CD1c-positive myeloid dendritic cell (primary cell): ENCODE measurements around the gene CCDC78.

Experiments used
- DNase-seq: peaks from one replicate; pipeline ENCODE4 v3.0.0-alpha.2; 2016; ENCODE audit errors: extremely low spot score

The CCDC78 gene

DNA sequence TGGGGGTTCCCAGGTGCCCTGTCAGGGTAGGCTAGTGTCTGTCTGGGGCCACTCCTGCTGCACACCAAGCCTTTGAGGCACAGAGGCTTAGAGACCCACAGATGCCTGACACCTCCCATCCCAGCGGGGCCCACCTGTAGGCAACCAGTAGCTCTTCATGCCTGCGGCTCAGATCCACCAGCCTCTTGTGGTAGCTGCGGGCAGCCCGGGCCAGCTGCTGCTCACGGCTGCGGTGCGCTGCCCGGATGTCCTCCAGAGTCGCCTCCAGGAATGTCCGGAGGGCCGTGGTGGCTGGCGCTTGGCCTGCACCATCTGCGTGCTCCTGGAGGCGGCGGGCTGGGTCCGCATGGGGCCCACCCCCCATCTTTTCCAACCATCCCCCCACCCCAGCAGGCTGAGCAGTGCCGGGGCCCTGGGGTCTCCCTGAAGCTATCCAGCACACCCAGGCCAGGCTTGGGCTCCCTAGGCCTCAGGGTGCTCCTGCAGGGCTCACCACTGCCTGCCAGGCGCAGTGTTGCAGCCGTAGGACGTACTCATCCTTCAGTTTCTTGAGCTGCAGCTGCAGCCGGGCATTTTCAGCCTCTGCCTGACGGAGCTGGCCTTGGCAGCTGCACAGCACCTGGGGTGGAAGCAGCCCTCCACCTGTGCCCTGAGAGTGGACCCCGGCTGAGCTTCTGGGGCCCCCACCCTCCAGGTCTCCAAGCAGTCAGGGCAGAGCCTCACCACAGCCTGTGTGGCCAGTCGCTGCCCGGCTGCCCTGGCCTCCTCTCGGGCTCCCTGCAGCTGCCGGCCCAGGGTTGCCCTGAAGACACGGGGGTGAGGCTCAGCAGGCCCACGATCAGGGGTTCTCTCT is 1.8 kb downstream of the CCDC78 start:
- DNase-seq: no peak

DNA sequence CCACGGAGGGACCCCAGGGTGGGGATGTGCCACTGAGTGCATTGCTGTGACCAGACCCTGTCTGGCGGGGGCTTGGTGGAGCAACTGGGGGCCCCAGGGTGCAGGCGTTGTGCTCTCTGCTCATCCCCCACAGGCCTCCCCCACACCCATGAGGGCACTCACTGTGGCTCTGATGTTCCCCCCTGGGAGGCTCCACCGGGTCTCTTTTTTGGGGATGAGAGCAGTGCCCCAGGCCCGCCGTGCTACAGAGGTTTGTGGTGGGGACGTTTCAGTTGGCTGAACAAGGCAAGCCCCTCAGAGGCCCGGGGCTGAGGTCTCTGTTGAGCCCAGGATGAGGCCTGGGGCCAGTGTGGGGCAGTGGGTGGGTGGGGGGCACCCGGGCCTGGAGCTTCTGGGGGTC is 2.5 kb downstream of the CCDC78 start:
- no peak for DNase-seq

DNA sequence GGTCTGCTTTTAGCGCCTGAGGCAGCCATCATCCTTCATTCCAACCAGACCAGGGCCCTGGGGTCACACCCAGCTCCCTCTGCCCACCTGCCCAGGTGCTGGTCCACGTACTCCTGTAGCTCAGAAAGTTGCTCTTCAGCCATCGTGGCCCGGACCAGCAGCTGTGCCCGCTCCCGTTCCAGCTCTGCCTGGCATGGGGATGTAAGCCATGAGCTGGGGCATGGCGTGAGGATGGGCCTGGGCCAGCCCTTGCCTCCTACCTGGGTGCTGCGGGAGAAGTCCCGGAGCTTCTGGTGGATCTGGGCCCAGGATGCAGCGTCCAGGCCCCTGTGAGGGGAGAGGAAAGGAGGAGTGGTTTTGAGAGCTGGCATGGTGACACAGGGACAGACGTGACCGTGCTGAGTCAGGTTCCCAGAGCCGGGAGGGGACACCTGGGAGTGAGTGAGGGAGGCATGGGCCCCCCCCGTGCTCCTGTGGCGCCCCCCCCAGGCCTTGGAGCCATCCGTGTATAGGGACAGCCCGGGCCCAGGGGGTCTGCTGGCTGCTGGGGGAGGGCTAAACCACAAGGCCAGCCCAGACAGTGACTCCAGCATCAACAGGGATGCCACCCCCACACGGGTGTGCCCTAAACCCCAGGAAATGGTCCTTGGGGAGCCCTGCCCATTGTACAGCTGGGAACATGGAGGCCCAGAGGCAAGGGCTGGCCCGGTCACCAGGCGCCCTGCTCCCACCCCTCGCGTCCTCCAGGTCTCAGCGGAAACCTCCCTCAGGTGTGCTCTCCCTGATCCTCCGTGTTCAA is 3.2 kb downstream of the CCDC78 start:
- DNase-seq: no peak

DNA sequence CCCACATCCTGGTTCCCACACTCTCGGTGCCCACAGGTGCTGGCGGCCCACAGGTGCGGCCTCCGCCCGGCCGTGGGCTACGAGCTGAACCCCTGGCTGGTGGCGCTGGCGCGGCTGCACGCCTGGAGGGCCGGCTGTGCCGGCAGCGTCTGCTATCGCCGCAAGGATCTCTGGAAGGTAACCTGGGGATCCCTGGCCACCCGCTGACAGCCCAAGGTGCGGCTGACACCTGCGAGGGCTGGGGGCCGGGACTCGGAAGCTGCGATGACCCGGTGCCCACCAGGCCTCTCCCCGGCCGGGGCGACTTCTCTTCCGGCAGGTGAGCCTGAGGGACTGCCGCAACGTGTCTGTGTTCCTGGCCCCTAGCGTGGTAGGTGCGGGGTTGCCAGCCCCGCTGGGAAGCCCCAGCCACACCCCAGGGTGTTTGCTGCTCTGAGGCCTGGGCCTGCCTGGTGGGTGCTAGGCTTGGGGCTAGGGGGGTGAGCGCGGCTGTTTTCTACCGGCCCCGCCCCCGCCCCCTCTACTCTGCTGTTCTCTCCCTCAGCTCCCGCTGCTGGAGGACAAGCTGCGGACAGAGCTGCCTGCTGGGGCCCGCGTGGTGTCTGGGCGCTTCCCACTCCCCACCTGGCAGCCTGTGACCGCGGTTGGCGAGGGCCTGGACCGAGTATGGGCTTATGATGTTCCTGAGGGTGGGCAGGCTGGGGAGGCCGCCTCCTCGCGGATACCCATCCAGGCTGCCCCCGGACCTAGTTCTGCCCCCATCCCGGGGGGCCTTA is 4.3 kb downstream of the CCDC78 start:
- DNase-seq: no peak

DNA sequence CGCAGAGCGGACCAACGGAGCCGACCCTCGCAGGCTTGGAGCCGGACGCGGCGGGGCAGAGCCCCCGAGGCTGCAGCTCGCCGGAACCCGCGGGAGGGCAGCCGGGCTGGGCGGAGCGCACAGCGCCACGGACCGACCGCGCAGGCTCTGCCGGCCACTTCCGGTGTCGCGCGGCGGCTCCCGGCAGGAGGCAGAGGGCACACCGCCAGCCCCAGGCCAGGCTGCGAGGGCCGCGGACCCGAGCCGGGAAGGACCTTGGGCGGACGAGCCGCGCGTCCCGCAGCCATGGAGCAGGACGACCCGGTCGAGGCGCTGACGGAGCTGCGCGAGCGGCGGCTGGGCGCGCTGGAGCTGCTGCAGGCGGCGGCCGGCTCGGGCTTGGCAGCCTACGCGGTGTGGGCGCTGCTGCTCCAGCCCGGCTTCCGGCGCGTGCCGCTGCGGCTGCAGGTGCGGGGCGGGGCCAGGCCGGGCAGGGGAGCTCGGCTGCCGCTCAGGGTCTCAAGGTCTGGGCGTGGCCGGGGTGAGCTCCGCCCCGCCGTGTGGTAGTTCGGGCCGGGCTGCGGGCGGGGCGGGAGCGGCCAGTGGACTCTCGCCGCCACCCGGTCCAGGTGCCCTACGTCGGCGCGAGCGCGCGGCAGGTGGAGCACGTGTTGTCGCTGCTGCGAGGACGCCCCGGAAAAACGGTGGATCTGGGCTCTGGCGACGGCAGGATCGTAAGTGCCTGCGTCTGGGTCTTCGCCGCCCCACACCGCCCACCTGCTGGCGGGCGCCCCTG is 5.1 kb downstream of the CCDC78 start, which contains the start of gene ANTKMT:
ANTKMT (plus strand) TSS at position 157 of the 775 bp plus-strand sequence; CDS start at position 286, 129 bp downstream.
- peak; percentile 76 for DNase-seq

DNA sequence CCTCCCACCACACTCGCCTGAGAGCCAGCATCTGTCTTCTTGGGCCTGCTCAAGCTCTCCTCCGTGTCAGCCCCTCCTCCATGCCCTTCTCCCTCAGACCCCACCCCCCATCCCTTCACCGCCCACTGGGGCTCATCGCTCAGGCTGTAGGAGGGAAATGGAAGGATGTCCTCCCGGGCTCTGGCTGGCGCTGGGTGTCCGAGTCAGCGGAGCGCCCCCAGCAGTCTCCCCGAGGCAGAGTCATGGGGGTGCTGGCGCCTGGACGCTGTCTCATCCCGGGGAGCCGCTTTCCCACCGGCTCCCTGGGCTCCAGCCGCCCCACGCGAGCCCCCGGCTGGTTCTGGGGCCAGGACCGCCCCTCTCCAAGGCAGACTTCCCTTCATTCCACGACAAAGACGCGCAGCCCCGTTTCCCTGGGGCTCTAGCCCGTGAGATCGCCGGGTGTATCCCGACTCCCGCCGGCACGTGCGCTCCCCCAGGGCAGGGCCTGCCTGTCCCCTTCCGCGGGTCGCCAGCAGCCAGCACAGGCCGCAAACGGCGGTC is 5.7 kb downstream of the CCDC78 start:
- DNase-seq: peak; percentile 45

DNA sequence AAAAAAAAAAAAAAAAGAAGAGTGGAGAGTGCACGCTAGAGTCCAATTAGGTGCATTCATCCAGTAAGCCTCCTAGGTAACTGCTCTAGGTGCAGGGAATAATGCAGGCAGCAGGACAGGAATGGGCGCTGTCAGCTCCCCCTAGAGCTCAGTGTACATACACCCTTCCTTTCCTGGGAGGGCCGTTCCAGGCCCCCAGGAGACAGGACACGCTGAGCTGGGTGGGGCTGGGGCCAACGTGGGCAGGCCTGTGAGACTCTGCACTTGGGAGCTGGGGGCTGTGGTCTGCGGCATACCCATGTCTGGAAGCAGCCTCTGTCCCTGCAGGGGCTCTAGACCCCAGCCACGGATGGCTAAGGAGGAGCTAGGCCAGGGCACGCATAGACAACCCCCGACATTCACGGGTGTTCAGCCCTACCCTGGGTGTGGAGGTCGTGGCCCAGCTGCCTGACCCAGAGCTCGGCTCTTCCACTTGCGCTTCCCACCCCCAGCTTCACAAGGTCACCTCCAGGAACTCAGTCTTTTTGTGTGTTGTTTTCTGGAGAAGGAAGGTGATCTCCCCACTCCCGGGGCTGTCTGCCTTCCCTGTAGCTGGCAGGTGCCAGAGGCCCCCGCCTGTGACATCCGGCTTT is 6.3 kb downstream of the CCDC78 start:
- no peak for DNase-seq

DNA sequence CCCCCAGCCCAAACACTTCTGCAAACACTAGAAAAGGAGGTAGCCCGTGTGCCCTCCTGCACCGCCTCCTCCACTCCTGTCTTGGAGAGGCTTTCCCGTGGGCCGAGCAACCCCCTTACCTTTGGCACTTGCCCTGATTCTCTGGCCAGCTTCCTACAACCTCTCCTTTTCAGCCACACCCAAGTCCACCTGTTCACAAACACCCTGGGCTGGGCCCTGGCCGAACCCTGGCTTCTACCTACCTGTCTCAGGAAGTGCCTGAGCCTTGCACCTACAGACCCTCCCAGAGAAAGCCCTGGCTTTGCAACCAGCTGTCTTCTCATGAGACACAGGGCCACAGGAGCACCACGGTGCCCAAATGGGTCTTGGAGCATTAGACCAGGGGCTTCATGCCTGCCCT is 7.3 kb downstream of the CCDC78 start:
- no peak for DNase-seq

DNA sequence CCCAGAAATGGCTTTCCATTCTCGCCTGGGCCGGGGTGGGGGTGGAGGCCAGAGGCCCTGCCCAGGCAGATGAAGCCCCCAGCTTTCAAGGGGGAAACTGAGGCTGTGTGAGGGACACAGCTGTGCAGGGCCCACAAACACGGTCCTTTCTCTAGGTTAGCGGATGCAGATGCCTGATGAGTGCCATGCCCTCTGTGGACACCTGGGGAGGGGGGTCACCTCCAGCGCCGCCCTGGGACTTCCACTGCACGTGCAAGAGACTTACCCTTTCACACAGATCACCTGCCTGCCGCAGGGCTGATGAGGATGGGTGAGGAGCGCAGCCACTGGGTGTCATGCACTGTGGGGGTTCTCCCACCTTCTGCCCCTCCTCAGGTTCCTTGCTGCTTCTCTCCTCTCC is 7.9 kb downstream of the CCDC78 start:
- DNase-seq: no peak

DNA sequence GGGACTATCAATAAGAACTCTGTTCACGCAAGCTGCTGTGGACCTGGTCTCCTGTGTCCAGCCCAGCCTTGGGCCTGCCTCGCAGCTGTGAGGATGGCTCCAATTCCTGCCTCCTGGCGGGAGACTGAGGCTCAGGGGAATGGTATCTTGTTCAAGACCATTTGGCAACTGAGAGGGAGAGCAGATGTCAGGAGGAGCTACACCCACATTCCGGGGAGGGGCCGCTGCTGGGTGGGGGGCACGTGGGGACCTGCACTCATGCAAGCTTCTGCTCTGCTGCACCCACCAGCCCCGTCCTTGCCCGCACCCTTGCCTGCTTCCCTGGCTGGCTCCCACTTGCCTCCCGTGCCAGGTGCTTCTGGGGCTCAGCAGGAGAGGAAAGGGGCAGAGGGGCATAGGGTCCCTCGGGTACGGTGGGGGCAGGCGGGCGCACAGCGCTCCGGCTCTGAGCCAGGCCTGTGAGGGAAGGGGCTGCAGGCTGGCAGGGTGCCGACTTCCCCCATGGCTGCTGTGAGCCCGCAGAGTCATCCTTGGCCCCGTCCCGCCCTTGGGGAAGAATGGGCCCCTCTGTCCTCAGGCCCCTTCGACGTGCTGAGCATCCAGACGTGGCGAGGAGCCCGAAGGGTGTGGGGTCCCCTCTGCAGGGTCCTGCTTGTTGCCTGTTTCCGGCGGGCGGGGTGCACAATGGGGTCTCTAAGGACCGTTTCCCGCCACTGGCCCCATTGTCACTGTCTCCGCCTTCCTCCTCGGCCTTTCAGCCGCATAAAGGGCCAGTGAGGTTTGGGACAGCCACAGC is 8.6 kb downstream of the CCDC78 start:
- no peak for DNase-seq

DNA sequence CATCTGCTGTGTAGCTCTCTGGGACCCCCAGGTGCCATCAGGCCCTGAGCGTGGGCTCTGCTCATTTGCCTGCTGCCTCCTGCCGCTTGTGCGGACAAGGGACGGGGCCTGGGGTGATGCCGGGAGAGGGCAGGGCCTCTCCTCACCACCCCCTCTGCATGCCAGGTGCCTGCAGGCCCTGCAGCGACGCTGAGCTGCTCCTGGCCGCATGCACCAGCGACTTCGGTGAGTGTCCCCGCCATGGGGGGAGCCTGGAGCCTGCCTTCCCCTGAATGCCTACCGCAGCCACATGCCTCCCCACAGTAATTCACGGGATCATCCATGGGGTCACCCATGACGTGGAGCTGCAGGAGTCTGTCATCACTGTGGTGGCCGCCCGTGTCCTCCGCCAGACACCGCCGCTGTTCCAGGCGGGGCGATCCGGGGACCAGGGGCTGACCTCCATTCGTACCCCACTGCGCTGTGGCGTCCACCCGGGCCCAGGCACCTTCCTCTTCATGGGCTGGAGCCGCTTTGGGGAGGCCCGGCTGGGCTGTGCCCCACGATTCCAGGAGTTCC is 9.4 kb downstream of the CCDC78 start:
- no peak for DNase-seq

DNA sequence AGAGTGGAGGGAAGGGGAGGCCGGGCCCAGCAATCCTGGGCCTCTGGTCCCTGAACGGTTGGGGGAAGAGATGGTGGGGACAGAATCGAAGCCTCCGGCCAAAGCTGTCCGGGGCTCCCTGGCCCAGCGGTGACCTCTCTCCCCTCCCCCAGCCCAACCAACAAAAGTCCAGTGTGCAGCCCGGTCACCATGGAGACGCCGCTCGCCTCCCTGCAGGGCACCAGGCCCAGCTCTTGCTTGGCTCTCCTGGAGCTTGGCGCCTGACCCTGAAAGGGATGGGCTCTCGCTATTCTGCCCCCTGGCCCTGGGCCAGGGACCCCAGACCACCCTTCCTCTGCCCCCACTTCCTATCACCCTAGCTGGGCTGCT is 10.1 kb downstream of the CCDC78 start:
- DNase-seq: no peak

DNA sequence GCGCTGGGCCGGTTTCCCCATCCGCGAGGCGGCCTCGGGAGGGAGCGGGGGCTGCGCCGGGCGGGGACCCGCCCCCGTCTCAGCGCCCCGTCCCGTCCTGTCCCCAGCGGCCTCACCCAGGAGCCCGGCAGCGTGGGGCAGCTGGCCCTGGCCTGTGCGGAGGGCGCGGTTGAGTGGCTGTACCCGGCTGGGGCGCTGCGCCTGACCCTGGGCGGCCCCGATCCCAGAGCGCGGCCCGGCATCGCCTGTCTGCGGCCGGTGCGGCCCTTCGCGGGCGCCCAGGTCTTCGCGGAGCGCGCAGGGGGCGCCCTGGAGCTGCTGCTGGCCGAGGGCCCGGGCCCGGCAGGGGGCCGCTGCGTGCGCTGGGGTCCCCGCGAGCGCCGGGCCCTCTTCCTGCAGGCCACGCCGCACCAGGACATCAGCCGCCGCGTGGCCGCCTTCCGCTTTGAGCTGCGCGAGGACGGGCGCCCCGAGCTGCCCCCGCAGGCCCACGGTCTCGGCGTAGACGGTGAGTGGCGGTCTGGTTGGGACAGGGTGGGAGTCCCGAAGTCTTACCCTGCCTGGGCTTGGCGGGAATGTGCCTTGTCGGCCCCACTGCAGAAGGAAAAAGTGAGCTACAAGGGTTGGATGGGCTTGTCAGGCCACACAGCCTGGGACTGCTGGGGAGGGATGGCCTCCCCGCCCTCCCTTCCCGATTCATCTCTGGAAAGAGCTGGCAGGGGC is 10.6 kb downstream of the CCDC78 start:
- DNase-seq: peak; percentile 19

DNA sequence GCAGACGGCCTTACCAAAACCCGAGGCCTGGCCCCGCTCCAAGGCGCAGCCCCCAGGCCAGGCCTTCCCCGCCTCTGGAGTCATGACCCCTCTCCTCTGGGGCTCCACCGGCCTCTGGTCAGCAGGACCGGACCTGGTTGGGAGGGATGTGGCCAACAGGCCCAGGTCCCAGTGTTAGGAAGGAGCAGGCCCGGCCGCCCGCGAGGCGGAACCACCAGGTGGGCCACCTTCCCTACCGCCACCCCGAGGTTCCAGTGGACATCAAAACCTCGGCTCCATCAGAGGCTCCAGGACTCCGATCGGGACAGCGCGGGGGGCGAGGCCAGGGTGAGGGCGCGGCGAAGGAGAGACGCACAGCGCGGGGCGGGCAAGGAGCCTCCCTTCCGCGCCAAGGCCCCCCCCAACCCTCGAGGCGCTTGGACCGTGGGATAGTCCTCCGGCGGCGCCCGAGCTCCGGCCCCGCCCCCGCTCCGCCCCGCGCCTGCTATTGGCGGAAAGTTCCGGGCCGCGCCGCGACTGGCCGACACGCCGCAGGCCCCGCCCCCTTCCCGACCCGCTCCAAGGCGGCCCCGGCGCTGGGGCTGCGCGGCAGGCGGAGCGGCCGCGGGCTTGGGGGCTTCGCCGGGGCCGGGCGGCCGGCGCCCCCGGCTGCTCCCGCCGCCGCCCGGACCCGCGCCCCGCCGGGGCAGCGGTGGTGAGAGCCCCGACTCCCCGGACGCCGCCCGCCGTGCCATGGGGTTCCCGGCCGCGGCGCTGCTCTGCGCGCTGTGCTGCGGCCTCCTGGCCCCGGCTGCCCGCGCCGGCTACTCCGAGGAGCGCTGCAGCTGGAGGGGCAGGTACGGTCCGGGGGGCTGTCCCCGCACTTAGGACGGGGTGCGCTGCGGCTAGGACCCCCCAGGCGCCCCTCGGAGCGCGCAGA is 11.4 kb downstream of the CCDC78 start, which contains the start of gene METRN:
METRN (plus strand) TSS at position 561 of the 919 bp plus-strand sequence; CDS start at position 733, 172 bp downstream.
- DNase-seq: peak; percentile 94

DNA sequence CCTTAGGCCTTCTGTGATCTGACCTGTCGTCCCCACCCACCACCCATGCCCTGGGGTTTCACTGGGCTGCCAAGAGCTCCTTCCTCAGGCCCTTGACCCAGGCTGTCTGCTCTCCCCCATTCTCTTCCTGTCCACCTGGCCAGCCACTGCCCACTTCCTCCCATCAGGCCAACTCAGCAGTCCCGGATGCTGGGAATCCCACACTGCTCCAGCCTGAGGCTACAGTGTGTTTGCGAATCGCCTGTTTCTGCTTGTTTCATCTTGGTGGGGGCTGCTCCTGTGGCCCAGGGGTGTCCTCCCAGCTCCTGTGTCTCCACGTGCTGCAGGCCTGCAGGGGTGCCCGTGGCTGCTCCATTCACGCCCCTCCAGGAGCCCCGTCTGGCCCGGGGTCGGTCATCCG is 12.2 kb downstream of the CCDC78 start:
- no peak for DNase-seq

DNA sequence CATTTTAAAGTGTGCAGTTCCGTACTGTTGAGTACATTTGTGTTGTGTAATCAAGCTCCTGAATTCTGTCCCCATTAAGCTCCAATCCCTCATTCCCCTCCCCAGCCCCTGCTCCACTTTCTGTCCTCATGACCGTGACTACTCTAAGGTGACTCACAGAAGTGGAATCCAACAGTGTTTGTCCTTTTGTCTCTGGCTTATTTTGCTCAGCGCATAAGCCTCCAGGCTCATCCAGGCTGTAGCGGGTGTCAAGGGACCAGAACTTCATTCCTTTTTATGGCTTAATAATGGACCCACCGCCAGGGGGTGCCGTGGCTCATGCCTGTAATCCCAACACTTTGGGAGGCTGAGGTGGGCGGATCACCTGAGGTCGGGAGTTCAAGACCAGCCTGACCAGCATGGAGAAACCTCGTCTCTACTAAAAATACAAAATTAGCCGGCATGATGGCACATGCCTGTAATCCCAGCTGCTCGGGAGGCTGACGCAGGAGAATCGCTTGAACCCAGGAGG is 13.4 kb downstream of the CCDC78 start:
- peak; percentile 61 for DNase-seq
